Glomerular endothelial cell (primary cell): ENCODE measurements around the gene COX7B2. TPM values are rescaled to one million over a fixed set of nuclear protein-coding genes. Genes with fewer than 3 reads are reported as not detected.

ENCODE experiments used
- DNase-seq: peaks from one replicate; pipeline ENCODE4 v3.0.0-alpha.2; 2011; ENCODE audit warnings: low read depth, low spot score; ENCODE audit errors: extremely low read depth
- total RNA-seq: library from RNA; depleted of rRNA; stranded (reverse); fragments of >200 nt; gene quantifications from 2 replicates; pipeline ENCODE4 v1.2.3, GENCODE V29; 2015

COX7B2 gene
- total RNA-seq, 1 donor from 2014 or later, result not detected

GRCh38 chr4:46730075-46730474 lies 179.0 kb downstream of the COX7B2 start:
- no peak for DNase-seq

- no peak for DNase-seq
These were observed 189.0 kb downstream of the COX7B2 start for GRCh38 chr4:46720055-46720454.

GRCh38 chr4:46717950-46718349 lies 191.1 kb downstream of the COX7B2 start:
- no peak for DNase-seq

GRCh38 chr4:46715468-46715867 lies 193.6 kb downstream of the COX7B2 start:
- DNase-seq, result no peak

GRCh38 chr4:46698891-46699290 lies 210.2 kb downstream of the COX7B2 start:
- no peak for DNase-seq

Other genes with a start within 250 kb of the COX7B2 start
- not detected in 2 replicates for gene GABRA4, start 84.3 kb upstream of the COX7B2 start, total RNA-seq
- gene GABRB1, start 122.3 kb upstream of the COX7B2 start, total RNA-seq, result 0.47 TPM in 1 of 2 replicates, not detected in the other